DMS79 (cell line): ENCODE measurements around the gene PRMT3.
"Not testable (repeated sequence)": the region's sequence is repeated elsewhere in the genome, so short reads cannot be mapped to it uniquely, and the experiment has no call there.

Source experiments
- DNase-seq: peaks from one replicate; lab custom pipeline; 2025; lab: John Stamatoyannopoulos, UW

The PRMT3 gene

DNA sequence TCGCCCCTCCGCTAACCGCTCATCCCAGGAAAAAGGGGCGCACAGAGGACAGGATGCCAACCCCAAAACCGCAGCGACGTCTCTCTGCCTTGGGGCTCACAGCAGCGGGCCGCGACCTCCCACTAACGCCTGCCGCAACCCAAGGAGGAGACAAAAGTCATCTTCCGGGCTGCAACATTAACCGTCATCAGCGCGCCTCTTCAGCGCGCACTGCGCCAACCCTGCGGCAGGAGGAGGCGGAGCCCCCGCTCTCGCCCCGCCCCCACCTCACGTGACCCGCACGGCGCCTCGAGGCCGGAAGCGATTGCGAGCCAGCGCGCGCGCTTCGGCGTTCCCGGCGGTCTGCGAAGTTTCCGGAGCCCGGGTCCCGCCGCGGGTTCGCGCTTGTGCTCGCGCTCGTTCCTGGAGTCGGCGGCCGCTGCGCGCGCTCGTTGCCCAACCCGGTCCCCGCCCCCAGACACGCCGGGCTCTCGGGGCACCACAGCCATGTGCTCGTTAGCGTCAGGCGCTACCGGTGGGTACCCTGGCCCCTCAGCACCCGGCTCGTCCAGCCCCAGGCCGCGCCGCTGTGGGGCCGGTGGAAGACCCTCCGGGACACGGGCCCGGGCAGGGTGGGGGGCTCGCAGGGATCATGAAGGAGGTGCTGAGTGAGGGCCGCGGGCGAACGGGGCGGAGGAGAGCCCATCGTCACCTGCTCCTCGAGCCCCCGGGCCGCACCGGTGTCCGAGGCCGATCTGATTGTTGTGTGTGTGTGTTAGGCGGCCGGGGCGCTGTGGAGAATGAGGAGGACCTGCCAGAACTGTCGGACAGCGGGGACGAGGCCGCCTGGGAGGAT lies at the start of gene PRMT3:
Gene PRMT3, plus strand, starts transcription at position 456 of the 835 bp plus-strand sequence. Its CDS starts 31 bp downstream, at position 487.
- DNase-seq, result peak; percentile 80

GRCh38 chr11:20342347-20343141 lies 45.0 kb upstream of the PRMT3 start:
- no peak for DNase-seq

- no peak for DNase-seq
Measured at GRCh38 chr11:20351136-20351535, 36.4 kb upstream of the PRMT3 start.

DNA sequence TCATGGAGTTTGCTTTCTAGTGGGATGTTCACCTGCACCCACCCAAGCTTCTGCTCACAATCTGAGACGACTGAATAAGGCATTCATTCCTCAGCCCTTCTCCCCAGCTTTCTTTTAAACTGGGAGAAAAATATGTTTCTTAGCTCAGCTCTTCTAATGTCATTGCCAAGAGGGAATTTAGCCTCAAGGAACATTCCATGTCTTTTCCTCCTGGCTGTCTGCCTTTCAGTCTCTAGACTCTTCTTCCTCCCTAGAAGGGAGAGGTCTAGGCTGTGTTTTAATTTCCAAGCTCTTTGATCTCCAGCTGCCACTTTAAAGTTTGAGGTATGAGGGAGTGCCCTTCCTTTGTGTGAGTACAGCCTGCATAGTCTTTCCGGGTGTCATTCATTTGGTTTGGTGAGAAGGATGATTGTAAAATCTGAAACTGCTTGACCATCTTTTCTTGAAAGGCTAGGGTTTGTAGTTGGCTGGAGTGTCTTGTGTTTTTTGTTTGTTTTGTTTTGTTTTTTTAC lies 35.7 kb upstream of the PRMT3 start:
- DNase-seq, result no peak

GRCh38 chr11:20353829-20354434 lies 33.6 kb upstream of the PRMT3 start:
- DNase-seq, result peak; percentile 35

DNA sequence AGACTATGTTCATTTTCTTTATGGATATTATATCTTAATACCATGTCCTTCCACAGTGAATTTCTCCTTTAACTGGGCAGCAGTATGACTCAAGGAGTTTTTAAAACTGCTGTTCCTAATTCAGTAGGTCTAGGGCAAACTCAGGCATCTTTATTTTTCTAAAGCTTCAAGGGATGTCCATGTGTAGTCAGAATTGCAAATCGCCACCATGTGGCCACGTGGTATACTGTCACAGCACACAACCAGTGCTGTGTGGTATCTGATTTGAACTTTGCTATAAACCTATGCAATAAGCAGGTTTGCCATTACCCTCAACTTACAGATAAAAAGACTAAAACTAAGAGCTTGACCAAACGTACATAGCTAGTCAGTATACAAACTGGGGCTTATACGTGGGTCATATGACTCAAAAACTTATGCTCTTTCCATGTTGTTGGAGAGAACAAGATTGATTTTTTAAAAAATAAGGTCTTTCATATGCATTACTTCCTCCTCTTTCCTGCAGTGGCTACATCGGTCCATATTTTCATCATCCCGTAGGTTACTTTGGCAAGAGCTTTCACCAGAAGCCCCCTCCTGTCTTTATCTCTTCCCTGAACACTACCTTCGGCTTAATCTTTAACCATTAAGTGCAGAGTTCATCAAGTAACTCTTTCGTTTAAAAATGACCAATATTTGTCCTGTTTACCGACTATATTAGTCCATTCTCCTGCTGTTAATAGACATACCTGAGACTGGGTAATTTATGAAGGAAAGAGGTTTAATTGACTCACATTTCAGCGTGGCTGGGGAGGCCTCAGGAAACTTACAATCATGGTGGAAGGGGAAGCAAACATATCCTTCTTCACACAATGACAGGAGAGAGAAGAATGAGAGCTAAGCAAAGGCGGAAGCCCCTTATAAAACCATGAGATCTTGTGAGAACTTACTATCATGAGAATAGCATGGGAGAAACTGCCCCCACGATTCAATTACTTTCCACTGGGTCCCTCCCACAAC lies 32.0 kb upstream of the PRMT3 start:
- DNase-seq, result no peak

DNA sequence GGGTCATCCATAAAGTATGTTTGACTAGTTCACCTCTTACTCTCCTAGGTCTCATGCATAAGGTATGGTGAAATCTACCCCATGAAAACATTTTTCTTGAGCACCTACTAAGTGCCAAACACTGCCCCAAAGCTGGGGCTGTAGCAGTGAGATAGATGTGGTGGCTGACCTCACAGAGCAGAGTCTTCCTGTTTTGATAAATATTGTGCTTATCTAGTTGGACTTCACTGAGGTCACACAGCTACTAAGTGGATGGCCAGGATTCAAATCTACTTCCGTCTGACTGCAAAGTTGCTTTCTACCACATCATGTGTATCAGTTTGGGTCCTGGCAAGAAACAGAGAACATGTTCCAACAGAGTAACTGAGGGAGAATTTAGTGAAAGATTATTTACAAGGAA lies 30.4 kb upstream of the PRMT3 start:
- DNase-seq, result no peak

GRCh38 chr11:20360650-20361049 lies 26.9 kb upstream of the PRMT3 start:
- DNase-seq, result no peak

- no peak for DNase-seq
Measured at GRCh38 chr11:20362481-20362880, 25.0 kb upstream of the PRMT3 start.

- DNase-seq, result no peak
Measured at GRCh38 chr11:20363149-20363499, 24.4 kb upstream of the PRMT3 start.

GRCh38 chr11:20363500-20364340 lies 23.8 kb upstream of the PRMT3 start, which contains the start of gene HTATIP2:
HTATIP2 (plus strand) TSS chr11:20363714; CDS start chr11:20364238, 524 bp downstream.
- peak; percentile 64 for DNase-seq

GRCh38 chr11:20364341-20364792 lies 23.1 kb upstream of the PRMT3 start:
- peak; percentile 76 for DNase-seq

DNA sequence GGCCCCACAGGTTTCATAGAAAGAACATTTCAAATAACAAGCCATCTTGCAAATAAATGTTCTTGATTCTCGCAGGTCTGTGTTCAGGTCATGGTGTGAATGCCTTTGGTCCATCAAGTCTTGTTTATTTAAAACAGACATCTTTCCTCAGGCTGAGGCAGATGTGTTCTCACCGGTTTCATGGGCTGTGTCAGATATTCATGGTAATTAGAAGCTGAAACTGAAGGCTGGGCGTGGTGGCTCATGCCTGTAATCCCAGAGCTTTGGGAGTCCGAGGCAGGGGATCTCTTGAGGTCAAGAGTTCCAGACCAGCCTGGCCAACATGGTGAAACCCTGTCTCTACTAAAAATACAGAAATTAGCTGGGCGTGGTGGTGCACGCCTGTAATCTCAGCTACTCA lies 22.1 kb upstream of the PRMT3 start:
- DNase-seq, result not testable (repeated sequence)

GRCh38 chr11:20367313-20367948 lies 20.1 kb upstream of the PRMT3 start:
- DNase-seq, result no peak

DNA sequence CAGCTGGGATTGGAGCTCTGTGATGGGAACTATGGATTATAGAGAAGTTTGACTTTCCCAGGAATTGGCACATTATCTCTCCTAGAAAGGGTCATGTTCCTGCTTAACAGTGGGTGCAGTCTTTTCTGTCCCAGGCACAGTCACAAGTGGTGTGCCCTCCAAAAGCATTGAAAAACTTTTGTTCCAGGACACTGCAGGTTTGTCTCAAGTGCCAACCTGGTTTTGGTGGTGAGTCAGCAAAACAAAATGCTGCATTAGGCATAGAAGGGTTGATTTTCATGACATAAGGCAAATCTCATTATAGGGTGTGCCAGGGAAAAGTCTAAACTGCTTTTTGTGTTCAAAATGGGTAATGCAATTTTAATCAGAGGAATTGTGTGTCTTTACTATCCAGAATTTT lies 19.1 kb upstream of the PRMT3 start:
- DNase-seq, result no peak

GRCh38 chr11:20369826-20370225 lies 17.7 kb upstream of the PRMT3 start:
- DNase-seq, result no peak

- no peak for DNase-seq
Measured at GRCh38 chr11:20372081-20372626, 15.4 kb upstream of the PRMT3 start.

GRCh38 chr11:20373147-20373546 lies 14.4 kb upstream of the PRMT3 start:
- DNase-seq, result no peak

DNA sequence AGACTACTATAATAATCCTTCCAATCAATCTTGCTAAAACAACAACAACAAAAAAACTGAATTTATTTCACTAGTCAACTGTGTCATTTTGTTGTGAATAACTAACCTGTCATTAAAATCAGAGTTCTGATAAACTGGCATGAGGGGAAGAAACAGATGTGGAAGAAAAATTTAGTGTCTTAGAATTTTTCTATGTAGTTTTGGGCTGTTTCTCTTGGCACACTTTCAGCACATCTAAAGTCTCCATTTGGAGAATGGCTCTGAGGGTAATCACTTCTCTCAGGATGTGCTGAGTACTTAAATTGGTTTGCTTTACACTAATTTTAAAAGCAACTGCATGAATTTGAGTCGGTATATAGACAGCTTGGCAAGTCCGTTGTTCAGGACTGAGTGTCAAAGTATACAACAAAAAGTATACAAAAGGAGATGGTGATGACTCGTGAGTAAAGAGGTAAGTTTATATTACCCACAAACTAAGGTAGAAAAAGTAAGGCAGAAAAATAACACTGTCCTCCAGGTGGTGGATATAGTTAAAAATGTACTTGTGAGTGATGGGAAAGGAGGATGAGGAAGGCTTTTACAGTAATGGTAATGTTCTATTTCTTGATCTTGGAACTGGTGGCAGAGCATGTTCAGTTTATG lies 13.8 kb upstream of the PRMT3 start:
- DNase-seq, result no peak
